ENCODE results near the gene SERPINE3. TPM values are rescaled to one million over a fixed set of nuclear protein-coding genes. Genes with fewer than 3 reads are reported as not detected.

Gene SERPINE3
- total RNA-seq, 4 donors from 2014 or later = 0.12 TPM; not detected in 3

GRCh38 chr13:51347099-51347498, 7.6 kb downstream of the SERPINE3 start:
- TF ChIP-seq, protein P1, sequence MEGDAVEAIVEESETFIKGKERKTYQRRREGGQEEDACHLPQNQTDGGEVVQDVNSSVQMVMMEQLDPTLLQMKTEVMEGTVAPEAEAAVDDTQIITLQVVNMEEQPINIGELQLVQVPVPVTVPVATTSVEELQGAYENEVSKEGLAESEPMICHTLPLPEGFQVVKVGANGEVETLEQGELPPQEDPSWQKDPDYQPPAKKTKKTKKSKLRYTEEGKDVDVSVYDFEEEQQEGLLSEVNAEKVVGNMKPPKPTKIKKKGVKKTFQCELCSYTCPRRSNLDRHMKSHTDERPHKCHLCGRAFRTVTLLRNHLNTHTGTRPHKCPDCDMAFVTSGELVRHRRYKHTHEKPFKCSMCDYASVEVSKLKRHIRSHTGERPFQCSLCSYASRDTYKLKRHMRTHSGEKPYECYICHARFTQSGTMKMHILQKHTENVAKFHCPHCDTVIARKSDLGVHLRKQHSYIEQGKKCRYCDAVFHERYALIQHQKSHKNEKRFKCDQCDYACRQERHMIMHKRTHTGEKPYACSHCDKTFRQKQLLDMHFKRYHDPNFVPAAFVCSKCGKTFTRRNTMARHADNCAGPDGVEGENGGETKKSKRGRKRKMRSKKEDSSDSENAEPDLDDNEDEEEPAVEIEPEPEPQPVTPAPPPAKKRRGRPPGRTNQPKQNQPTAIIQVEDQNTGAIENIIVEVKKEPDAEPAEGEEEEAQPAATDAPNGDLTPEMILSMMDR (IDR thresholded peaks at IDR 0.05) = no peak
- TF ChIP-seq POLR2A (IDR thresholded peaks at IDR 0.05) = no peak
- no peak for DNase-seq (ENCODE audit: low spot score in 2 of 2)
- intact Hi-C loops (cut with DNase I; ENCODE audit: low total_unique reads) = no loop called here
- no peak overlapping the region for H3K4me3 ChIP-seq (ENCODE audit: low read depth, poor library complexity, severe bottlenecking)
- WGBS, 2 donors = 85 to 95% methylated on average over 9 of the region's 9 CpGs

- TF ChIP-seq, protein P1 (IDR thresholded peaks at IDR 0.05) = no peak
- intact Hi-C loops (cut with DNase I; ENCODE audit: low total_unique reads) = no loop called here
- H3K4me3 ChIP-seq (ENCODE audit: low read depth, poor library complexity, severe bottlenecking) = no peak overlapping the region
- DNase-seq (ENCODE audit: low spot score in 2 of 2) = no peak
- 80 to 83% methylated on average over 9 to 10 of the region's 10 CpGs for whole genome bisulfite sequencing, 2 donors
These were observed 8.8 kb downstream of the SERPINE3 start for GRCh38 chr13:51348069-51348967.

GRCh38 chr13:51349016-51349415, 9.5 kb downstream of the SERPINE3 start:
- DNase-seq (ENCODE audit: low spot score in 2 of 2) = no peak
- H3K4me3 ChIP-seq (ENCODE audit: low read depth, poor library complexity, severe bottlenecking) = no peak overlapping the region
- intact Hi-C loops (cut with DNase I; ENCODE audit: low total_unique reads) = no loop called here
- no peak for TF ChIP-seq POLR2A (IDR thresholded peaks at IDR 0.05)
- TF ChIP-seq, protein P1 (IDR thresholded peaks at IDR 0.05) = no peak

DNA sequence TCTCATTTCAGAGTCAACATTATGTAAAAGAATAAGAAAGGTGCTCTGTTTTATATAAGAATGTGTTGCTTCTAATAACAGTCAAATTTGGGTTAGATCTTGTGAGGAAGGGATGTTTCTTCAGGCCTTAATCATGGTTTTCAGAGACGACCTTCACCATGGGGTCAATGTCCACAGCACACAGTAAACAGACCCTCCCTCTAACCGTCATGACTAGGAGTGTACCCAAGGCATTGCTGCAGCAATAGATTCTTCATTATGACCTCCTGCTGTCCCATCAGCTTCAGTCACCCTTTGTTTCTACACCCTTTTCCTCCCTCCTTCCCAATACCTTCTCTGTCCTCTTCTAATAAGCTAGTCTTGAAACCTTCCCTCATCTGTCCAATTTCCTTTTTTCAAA, 15.7 kb downstream of the SERPINE3 start:
- WGBS, 2 donors = 79 to 82% methylated on average over 2 of the region's 2 CpGs

GRCh38 chr13:51357928-51358595, 18.6 kb downstream of the SERPINE3 start:
- 84 to 86% methylated on average over 5 of the region's 5 CpGs for WGBS, 2 donors
- TF ChIP-seq, protein P1 (IDR thresholded peaks at IDR 0.05) = no peak
- no peak for TF ChIP-seq POLR2A (IDR thresholded peaks at IDR 0.05)
- intact Hi-C loops (cut with DNase I; ENCODE audit: low total_unique reads) = no loop called here

More for the DNA sequence above, 15.7 kb downstream of the SERPINE3 start:
- no peak for DNase-seq (ENCODE audit: low spot score in 2 of 2)
- TF ChIP-seq, protein P1 (IDR thresholded peaks at IDR 0.05) = no peak
- no peak for TF ChIP-seq POLR2A (IDR thresholded peaks at IDR 0.05)
- no peak overlapping the region for H3K4me3 ChIP-seq (ENCODE audit: low read depth, poor library complexity, severe bottlenecking)
- intact Hi-C loops (cut with DNase I; ENCODE audit: low total_unique reads) = no loop called here

More at GRCh38 chr13:51357928-51358595, 18.6 kb downstream of the SERPINE3 start:
- DNase-seq (ENCODE audit: low spot score in 2 of 2) = no peak
- no peak overlapping the region for H3K4me3 ChIP-seq (ENCODE audit: low read depth, poor library complexity, severe bottlenecking)
